Activated CD4-positive, alpha-beta T cell treated with anti-CD3 and anti-CD28 coated beads, Interleukin-10, Interleukin-2, amounts not matched to agents 100 ng/mL and 50 ng/mL, durations not matched to agents 16 hours and 8 hours (primary cell): ENCODE data around the gene GPR152.
A peak's percentile ranks its signal among the peaks of the same experiment; 100 is the strongest.
"Not testable (repeated sequence)": the region's sequence is repeated elsewhere in the genome, so short reads cannot be mapped to it uniquely, and the experiment has no call there.

Source experiments
- DNase-seq: peaks from one replicate; pipeline ENCODE4 v3.0.0-alpha.2; 2020

GPR152 gene

GRCh38 chr11:67489203-67489884, 36.8 kb upstream of the GPR152 start:
- DNase-seq: no peak

GRCh38 chr11:67486481-67487195, 34.1 kb upstream of the GPR152 start:
- DNase-seq: peak; percentile 81

- peak; percentile 89 for DNase-seq
Measured at GRCh38 chr11:67485873-67486361, 33.4 kb upstream of the GPR152 start.

GRCh38 chr11:67484847-67485311, 32.4 kb upstream of the GPR152 start:
- peak; percentile 92 for DNase-seq

GRCh38 chr11:67483831-67484665, 31.5 kb upstream of the GPR152 start:
- peak; percentile 77 for DNase-seq

- peak; percentile 99 for DNase-seq
Measured at GRCh38 chr11:67482827-67483798, 30.6 kb upstream of the GPR152 start, which contains the start of gene AIP. Gene AIP (plus strand): TSS chr11:67483026. CDS start chr11:67483159, 133 bp downstream.

GRCh38 chr11:67482275-67482826, 29.8 kb upstream of the GPR152 start:
- no peak for DNase-seq

- DNase-seq: not testable (repeated sequence)
Measured at GRCh38 chr11:67477344-67478050, 25.0 kb upstream of the GPR152 start.

GRCh38 chr11:67476692-67477091, 24.2 kb upstream of the GPR152 start:
- not testable (repeated sequence) for DNase-seq

GRCh38 chr11:67472882-67473281, 20.4 kb upstream of the GPR152 start:
- no peak for DNase-seq

GRCh38 chr11:67470337-67471002, 17.9 kb upstream of the GPR152 start:
- no peak for DNase-seq

- DNase-seq: no peak
Measured at GRCh38 chr11:67469508-67469811, 16.9 kb upstream of the GPR152 start.

GRCh38 chr11:67468759-67469507, 16.4 kb upstream of the GPR152 start, which contains the start of gene TMEM134:
Gene TMEM134 (minus strand): TSS chr11:67469251. CDS start chr11:67469192, 59 bp downstream.
- peak; percentile 97 for DNase-seq

GRCh38 chr11:67468456-67468758, 15.9 kb upstream of the GPR152 start:
- DNase-seq: no peak

- no peak for DNase-seq
Measured at GRCh38 chr11:67468056-67468455, 15.5 kb upstream of the GPR152 start.

- no peak for DNase-seq
Measured at GRCh38 chr11:67466962-67467771, 14.6 kb upstream of the GPR152 start.

GRCh38 chr11:67466367-67466766, 13.8 kb upstream of the GPR152 start:
- DNase-seq: no peak

- not testable (repeated sequence) for DNase-seq
Measured at GRCh38 chr11:67465530-67465929, 13.0 kb upstream of the GPR152 start.

- no peak for DNase-seq
Measured at GRCh38 chr11:67465189-67465510, 12.6 kb upstream of the GPR152 start.
